ENCODE results near the gene SUN1.

SUN1 gene

GRCh38 chr7:798921-799470 is 33.3 kb upstream of the SUN1 start:
- TF ChIP-seq GATA3 (IDR thresholded peaks at IDR 0.05; ENCODE audit: low read depth, low read length) (no peak), GATA2 (IDR thresholded peaks at IDR 0.05; ENCODE audit: low read depth, low read length) (no peak)

DNA sequence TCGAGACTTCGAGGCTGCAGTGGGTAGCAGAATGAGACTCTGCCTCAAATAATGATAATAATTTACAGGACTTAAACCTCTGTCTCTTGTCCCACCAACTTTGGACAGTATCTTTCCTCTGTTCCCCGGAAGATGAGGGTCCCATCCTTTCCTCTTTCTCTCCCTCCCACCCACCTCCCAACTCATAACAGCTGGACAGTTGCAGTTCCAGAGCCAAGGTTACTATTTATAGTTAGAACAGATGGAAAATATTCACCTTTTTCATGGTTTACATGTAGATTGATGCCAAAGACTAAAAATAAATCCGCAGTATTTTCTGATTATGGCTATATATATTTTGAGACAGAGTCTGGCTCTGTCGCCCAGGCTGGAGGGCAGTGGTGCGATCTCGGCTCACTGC is 31.6 kb upstream of the SUN1 start:
- TF ChIP-seq GATA2 (IDR thresholded peaks at IDR 0.05; ENCODE audit: low read depth, low read length) (no peak), GATA3 (IDR thresholded peaks at IDR 0.05; ENCODE audit: low read depth, low read length) (no peak)

DNA sequence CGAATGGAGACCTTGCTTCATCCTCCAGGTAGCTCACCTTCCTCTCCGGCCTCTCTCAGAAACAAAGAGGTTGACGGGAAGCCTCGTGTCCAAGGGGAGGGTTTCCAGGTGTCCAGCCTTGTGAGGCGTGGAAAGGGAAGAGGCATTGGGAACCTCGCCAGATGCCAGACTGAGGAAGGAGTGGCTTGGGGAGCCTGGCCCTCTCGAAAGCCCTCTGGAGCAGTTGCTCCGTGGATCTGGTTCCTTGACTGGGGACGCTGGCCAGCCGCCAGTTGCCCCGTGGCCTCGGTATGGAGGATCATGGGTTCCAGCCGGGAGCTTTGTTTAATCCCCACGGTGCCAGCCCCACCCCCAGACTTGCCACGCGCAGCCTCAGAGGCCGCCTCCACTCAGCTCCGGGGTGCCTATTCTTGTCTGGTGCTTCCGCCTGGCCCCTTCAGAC is 30.3 kb upstream of the SUN1 start:
- no peak for TF ChIP-seq GATA3 (IDR thresholded peaks at IDR 0.05; ENCODE audit: low read depth, low read length)
- TF ChIP-seq GATA2 (IDR thresholded peaks at IDR 0.05; ENCODE audit: low read depth, low read length): no peak

- no peak for TF ChIP-seq GATA3 (IDR thresholded peaks at IDR 0.05; ENCODE audit: low read depth, low read length)
- TF ChIP-seq GATA2 (IDR thresholded peaks at IDR 0.05; ENCODE audit: low read depth, low read length): no peak
Measured at GRCh38 chr7:802500-803242, 29.6 kb upstream of the SUN1 start.

DNA sequence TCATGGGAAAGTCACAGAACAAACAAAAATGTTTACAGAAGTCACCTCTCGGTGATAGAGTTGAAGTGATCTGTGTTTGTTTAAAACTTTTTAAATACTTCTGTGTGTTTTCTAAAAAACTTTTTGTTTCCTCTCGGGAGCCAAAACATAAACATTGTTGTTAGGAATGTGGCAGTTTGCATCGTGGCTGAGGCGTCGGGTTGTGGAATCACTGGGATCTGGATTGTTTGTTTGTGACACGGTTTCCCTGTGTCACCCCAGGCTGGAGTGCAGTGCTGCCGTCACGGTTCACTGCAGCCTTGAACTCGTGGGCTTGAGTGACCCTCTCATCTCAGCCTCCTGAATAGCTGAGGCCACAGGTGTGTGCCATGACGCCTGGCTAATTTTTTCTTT is 29.0 kb upstream of the SUN1 start:
- TF ChIP-seq GATA3 (IDR thresholded peaks at IDR 0.05; ENCODE audit: low read depth, low read length) (no peak), GATA2 (IDR thresholded peaks at IDR 0.05; ENCODE audit: low read depth, low read length) (no peak)

- TF ChIP-seq GATA3 (IDR thresholded peaks at IDR 0.05; ENCODE audit: low read depth, low read length) (no peak), GATA2 (IDR thresholded peaks at IDR 0.05; ENCODE audit: low read depth, low read length) (no peak)
Measured at GRCh38 chr7:805261-805660, 27.0 kb upstream of the SUN1 start.

DNA sequence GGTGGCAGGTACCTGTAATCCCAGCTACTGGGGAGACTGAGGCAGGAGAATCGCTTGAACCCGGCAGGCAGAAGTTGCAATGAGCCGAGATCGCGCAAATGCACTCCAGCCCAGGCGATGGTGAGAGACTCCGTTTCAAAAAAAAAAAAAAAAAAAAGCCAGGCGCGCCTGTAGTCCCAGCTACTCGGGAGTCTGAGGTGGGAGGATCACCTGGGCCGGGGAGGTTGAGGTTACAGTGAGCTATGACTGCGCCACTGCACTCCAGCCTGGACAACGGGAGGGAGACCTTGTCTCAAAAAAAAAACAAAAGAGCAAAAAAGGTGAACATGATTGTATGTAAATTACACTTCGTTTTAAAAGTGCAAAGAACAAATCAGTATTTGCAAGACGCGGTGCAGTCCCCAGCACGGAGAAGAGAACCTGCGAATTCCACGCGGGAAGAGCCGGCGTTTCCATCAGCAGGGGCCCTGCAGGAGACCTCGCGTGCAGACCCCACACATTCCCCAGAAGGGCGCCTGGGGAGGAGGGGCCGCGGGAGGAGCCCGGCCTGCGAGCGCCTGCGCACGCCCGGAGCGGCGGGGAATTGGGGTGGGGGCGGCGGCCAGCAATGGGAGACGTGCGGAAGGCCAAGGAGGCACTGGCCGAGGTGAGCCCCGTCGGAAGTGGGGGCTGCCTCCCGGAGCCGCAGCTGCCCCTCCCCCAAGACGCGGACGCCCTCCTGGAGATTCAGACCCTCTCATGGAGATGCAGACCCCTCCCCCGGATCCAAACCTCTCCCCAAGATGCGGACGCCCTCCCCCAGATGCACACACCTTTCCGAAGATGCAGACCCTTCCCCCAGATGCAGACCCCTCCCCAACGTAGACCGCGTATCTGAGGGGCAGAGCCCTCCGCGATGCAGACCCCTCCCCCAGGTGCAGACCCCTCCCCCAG is 16.7 kb upstream of the SUN1 start:
- TF ChIP-seq GATA2 (IDR thresholded peaks at IDR 0.05; ENCODE audit: low read depth, low read length) (no peak), GATA3 (IDR thresholded peaks at IDR 0.05; ENCODE audit: low read depth, low read length) (no peak)

DNA sequence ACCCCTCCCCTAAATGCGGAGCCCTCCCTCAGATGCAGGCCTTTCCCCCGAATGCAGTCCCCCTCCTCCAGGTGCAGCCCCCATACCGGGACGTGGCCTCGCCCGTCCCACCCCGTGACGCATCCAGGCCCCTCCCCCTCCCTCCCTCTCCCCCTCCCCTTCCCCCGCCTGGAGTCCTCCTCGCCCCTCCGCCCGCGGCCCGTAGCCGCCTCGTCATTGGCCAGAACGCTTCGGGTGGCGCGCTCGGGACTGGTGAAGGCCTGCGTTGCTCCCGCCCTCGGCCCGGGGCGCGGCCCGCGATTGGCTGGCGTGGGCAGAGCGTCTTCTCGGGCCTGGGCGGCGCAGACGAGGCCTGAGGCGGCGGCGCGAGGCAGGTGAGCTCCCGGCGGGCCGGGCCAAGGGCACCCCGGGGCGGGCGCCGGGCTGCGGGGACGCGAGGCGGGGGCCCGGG is 16.0 kb upstream of the SUN1 start:
- TF ChIP-seq GATA3 (IDR thresholded peaks at IDR 0.05; ENCODE audit: low read depth, low read length) (no peak), GATA2 (IDR thresholded peaks at IDR 0.05; ENCODE audit: low read depth, low read length) (no peak)

- TF ChIP-seq GATA2 (IDR thresholded peaks at IDR 0.05; ENCODE audit: low read depth, low read length): no peak
- no peak for TF ChIP-seq GATA3 (IDR thresholded peaks at IDR 0.05; ENCODE audit: low read depth, low read length)
Measured at GRCh38 chr7:816751-817671, 15.3 kb upstream of the SUN1 start.

- TF ChIP-seq GATA3 (IDR thresholded peaks at IDR 0.05; ENCODE audit: low read depth, low read length) (no peak), GATA2 (IDR thresholded peaks at IDR 0.05; ENCODE audit: low read depth, low read length) (no peak)
Measured at GRCh38 chr7:818031-818699, 14.1 kb upstream of the SUN1 start.

GRCh38 chr7:820341-820740 is 11.9 kb upstream of the SUN1 start:
- no peak for TF ChIP-seq GATA2 (IDR thresholded peaks at IDR 0.05; ENCODE audit: low read depth, low read length)
- no peak for TF ChIP-seq GATA3 (IDR thresholded peaks at IDR 0.05; ENCODE audit: low read depth, low read length)

DNA sequence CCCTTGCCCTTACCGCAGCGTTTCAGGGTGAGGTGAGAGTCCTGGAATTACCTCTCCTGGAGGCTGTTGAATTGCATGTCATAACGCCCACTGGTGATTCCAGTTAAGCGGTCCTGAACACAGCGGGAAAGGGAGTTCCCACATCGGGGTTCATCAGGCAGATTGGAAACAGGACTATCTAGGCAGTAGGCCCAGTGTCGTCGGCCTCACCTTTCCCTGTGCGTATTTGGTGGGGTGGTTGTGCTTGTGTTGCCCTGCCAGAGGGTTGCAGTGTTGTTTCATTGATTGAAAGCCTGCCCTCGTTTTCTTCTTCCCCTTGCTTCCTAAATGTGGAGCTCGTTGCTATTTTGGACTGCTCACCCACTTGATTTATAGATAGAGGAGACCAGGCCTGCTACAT is 10.6 kb upstream of the SUN1 start:
- no peak for TF ChIP-seq GATA2 (IDR thresholded peaks at IDR 0.05; ENCODE audit: low read depth, low read length)
- no peak for TF ChIP-seq GATA3 (IDR thresholded peaks at IDR 0.05; ENCODE audit: low read depth, low read length)

GRCh38 chr7:822692-823276 is 9.5 kb upstream of the SUN1 start:
- no peak for TF ChIP-seq GATA3 (IDR thresholded peaks at IDR 0.05; ENCODE audit: low read depth, low read length)
- no peak for TF ChIP-seq GATA2 (IDR thresholded peaks at IDR 0.05; ENCODE audit: low read depth, low read length)

Measured in SH-SY5Y (cell line).